GM06990 (cell line): ENCODE results near the gene ELAPOR1.
A peak's percentile ranks its signal among the peaks of the same experiment; 100 is the strongest.

Experiments used
- DNase-seq: peaks from one replicate; pipeline ENCODE4 v3.0.0-alpha.2; 2011; ENCODE audit not compliant: insufficient read length; ENCODE audit errors: extremely low read depth
- H3K27me3 ChIP-seq: replicated peaks from 2 replicates; pipeline ENCODE4 v1.6.0; 2011; ENCODE audit warnings: low read length; ENCODE audit not compliant: control insufficient read depth, insufficient read depth
- H3K36me3 ChIP-seq: 2 replicates; pipeline ENCODE4 v1.5.1; 2011; ENCODE audit warnings: low read length; ENCODE audit not compliant: control insufficient read depth, insufficient read depth
- H3K4me3 ChIP-seq: replicated peaks from 2 replicates; pipeline ENCODE4 v1.5.1; 2011; ENCODE audit warnings: low read depth, mild to moderate bottlenecking, control low read depth, low read length
- CTCF ChIP-seq: IDR thresholded peaks from 2 replicates; pipeline ENCODE4 v1.5.1; 2011; ENCODE audit warnings: low read length, control low read depth, mild to moderate bottlenecking, inconsistent platforms; ENCODE audit not compliant: insufficient read depth, poor library complexity, severe bottlenecking

The ELAPOR1 gene

GRCh38 chr1:109112056-109112651, 1.8 kb upstream of the ELAPOR1 start:
- no peaks in the 10 kb centered on the region for H3K36me3 ChIP-seq
- no peak for DNase-seq
- no peaks in the 10 kb centered on the region; the same call in none of the 2 replicates for H3K27me3 ChIP-seq
- no peak overlapping the region for H3K4me3 ChIP-seq
- peak; percentile 43 for TF ChIP-seq CTCF

GRCh38 chr1:109112652-109113285, 1.1 kb upstream of the ELAPOR1 start:
- DNase-seq = peak; percentile 81
- Histone ChIP-seq H3K27me3 (no peaks in the 10 kb centered on the region; the same call in none of the 2 replicates), H3K36me3 (no peaks in the 10 kb centered on the region), H3K4me3 (peak overlapping the region; percentile 15)
- TF ChIP-seq CTCF = peak; percentile 98

DNA sequence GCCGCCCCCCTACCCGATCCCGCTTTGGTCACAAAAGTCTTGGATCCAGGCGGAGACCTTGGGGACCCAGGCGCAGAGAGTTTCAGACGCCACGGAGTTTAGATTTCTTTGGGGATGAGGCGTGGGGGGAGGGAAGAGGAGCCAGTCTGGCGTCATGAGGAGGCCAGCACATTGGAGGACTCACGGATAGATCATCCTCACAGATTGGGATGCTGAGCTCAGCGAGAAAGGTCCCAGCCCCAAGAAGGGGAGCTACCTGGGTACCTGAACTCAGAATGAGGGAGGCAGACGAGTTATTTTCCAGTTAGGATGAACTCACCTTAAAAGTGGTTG, 393 bp downstream of the ELAPOR1 start:
- TF ChIP-seq CTCF = no peak
- peak overlapping the region; percentile 47; the same call in 1 of the 2 replicates for H3K4me3 ChIP-seq
- no peaks in the 10 kb centered on the region; the same call in none of the 2 replicates for H3K27me3 ChIP-seq
- DNase-seq = no peak
- H3K36me3 ChIP-seq = no peaks in the 10 kb centered on the region

- no peak for TF ChIP-seq CTCF
- no peaks in the 10 kb centered on the region; the same call in none of the 2 replicates for H3K27me3 ChIP-seq
- DNase-seq = no peak
- H3K4me3 ChIP-seq = no peak overlapping the region
- no peaks in the 10 kb centered on the region for H3K36me3 ChIP-seq
These were observed 1.8 kb downstream of the ELAPOR1 start for GRCh38 chr1:109115685-109116084.

- Histone ChIP-seq H3K4me3 (no peak overlapping the region), H3K36me3 (no peaks in the 10 kb centered on the region), H3K27me3 (no peaks in the 10 kb centered on the region; the same call in none of the 2 replicates)
- no peak for DNase-seq
- no peak for TF ChIP-seq CTCF
These were observed 2.4 kb downstream of the ELAPOR1 start for GRCh38 chr1:109116286-109116685.
